ENCODE data around the gene GARIN5B.
A peak's percentile ranks its signal among the peaks of the same experiment; 100 is the strongest.
"Not testable (repeated sequence)": the region's sequence is repeated elsewhere in the genome, so short reads cannot be mapped to it uniquely, and the experiment has no call there.

GARIN5B gene

DNA sequence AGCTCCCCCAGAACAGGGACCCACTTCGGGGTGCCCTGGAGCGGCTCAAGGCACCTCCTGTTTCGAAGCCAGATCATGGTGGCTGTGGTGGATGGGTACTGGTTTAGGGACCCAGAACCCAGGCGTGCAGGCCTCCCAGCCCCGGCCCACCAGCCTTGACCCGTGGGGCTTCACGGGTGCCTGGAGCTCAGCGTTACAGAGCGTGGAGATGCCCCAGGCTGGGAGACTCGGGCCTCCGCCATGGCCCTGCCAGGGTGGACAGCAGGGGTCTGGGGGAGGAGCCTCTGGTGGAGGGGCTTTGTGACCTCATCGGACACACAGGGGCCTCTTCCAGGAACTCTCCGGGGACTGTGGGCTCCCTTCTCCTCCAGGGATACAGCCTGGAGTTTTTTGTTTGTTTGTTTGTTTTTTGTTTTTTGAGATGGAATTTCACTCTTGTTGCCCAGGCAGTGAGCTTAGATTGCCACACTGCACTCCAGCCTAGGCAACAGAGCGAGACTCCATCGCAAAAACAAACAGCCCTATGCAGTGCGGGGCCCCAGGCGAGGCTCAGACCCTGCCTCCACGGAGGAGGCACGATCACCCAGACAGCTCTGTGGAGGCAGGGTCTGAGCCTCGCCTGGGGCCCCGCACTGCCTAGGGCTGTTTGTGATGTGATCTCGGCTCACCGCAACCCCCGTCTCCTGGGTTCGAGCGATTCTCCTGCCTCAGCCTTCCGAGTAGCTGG, at the start of gene GARIN5B:
Gene GARIN5B (minus strand): TSS at position 271 of the 727 bp plus-strand sequence. CDS start 194 bp downstream, at position 77.
- no peak for DNase-seq

DNA sequence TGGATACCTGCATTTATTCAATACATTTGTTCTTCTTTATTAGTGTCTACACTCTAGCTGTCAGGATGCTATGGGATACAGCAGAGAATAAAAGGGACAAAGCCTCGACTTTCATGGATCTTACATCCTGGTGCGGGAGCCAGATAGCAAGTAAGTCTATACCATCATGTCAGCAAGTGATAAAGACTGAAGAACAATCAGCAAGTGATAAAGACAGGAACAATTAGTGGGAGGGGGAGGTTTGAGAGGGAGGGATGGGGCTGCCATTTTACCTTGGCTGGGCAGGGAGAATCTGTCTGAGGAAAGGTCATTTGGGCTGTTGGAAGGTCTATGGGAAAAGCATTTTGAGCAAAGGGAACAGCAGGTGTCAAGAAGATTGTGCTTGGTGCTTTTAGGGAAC, 47.1 kb upstream of the GARIN5B start:
- no peak for DNase-seq

DNA sequence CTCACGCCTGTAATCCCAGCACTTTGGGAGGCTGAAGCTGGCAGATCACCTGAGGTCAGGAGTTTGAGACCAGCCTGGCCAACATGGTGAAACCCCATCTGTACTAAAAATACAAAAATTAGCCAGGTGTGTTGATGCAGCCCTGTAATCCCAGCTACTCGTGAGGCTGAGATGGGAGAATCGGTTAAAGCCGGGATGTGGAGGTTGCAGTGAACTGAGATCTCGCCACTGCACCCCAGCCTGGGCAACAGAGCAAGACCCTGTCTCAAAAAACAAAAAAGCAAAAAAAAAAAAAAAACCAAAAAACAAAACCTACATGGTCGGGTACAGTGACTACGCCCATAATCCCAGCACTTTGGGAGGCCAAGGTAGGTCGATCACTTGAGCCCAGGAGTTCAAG, 46.1 kb upstream of the GARIN5B start:
- DNase-seq: not testable (repeated sequence)

DNA sequence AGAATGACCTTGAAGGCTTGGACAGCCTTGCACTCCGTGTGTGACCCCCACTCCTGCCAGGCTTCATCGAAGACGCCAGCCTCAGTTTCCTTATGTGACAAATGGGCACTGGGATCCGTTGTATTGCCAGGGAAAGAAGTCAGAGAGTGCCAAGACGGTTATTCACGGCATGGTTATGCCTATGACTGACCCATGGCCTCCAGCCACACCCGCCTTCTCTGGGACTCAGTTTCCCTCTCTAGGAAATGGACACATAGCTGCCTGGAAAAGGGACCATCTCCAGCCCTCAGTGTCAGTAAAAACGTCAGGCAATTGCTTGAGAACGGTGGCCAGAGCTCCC, 45.4 kb upstream of the GARIN5B start:
- DNase-seq: no peak

DNA sequence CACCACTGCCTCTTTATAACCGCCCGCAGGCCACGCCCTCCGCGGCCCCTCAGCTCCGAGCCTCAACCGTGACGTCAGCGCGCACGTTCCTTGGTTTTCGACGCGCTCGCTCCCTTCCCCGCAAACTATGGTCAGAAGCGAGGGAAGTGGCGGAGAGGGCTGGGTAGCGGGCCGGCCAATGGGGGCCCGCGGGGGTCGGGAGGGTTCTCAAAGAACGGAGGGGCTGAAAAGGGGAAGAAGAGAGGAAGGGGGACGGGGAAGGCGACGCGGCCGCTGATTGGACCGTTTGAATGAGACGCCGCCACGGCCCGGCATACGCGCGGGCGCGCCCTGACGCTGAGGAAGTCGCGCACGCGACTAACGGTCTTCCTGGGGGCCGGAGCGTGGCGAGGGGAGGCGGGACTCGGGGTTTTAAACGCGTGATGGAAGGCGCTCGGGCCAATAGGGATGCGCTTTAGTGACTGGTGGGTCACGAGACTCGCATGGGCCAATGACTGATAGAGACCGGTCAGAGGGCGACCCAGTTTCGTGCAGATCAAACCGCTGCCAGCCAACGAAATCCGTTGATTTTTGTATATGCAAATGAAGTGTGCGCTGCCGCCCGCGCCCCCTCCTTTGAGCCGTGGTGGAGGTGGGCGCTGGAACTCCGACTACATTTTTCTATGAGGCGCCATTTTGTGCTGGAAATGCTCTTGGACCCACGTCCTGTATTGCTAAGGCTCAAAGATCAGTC, 44.9 kb upstream of the GARIN5B start:
- DNase-seq: peak; percentile 99

DNA sequence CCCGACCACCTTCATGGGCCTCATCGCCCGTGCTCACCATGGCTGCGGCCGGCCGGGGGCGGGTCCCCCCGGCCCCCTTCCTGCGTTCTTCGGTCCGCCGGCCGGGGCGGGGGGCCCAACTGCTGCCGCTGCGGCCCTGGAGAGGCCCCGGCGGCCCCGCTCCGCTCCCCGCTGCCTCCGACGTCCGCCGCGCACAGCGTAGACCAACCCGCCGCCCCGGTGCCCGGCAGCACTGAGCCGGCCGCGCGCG, 44.4 kb upstream of the GARIN5B start, which contains the start of gene UBE2S:
Gene UBE2S (minus strand): TSS at position 239 of the 250 bp plus-strand sequence. CDS start 199 bp downstream, at position 40.
- not testable (repeated sequence) for DNase-seq

DNA sequence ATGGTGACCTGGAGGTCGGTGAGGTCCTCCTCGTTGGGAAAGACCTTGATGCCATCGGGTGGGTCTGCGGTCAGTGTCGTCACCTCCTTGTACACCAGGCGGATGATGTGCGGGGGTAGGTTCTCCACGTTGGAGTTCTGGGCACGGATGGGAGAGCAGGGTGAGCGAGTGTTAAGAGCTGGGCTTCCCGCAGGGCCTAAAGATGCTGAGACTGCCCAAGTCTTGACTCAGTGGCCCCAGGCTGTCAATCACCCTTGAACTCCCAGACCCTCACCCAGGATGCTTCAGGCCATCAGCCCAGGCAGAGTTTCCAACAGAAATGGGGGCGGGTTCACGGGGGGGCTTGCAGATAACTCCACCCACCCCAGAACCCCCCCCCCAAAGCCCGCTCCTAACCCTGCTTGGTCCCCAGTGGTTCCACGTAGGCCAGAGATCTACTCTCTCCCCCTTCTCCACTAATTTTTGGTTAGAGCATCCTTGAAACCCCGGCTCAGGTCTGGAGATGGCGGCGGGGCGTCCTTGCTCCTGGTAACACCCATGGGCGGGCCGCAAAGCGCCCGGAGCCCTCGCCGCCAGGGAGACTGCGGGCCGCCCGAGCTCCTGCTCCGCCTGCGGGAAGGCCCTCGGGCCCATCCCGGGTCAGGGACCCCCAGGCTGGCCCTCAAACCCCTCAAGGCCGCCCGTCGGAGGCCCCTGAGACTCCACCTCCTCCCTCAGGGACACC, 43.9 kb upstream of the GARIN5B start:
- DNase-seq: no peak

DNA sequence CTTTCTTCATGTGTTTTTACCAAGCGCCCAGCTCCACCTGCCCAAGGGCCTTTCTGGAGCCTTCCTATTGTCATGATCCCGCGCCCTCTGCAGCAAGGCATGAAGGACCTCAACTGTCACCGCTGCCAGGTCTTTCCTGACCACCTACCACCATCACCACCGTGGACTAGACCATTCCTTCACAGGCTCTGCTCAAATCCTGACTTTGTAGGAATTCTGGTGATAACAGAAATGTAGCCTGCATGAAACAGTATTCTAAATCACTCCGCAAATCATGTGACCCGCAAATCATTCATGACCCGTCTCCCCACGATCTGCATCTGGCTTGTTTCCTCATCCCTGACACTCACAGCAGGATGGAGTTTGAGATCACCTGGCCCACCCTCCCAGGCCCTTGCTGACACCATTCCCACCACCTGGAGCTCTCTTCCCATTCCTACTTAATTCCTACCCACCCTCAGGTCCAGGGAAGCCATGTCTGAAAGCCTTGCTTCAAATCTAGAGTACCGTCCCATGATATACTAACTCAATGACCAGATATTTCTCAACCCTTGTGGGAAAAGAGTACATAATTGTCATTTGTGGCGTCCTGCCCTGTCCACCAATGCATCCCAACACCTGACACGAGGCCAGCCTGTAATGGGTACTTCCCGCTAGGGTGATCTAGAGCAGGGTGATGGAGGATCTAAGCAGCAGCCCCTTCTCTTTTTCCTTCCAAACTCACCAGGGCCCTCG, 43.2 kb upstream of the GARIN5B start:
- DNase-seq: no peak

DNA sequence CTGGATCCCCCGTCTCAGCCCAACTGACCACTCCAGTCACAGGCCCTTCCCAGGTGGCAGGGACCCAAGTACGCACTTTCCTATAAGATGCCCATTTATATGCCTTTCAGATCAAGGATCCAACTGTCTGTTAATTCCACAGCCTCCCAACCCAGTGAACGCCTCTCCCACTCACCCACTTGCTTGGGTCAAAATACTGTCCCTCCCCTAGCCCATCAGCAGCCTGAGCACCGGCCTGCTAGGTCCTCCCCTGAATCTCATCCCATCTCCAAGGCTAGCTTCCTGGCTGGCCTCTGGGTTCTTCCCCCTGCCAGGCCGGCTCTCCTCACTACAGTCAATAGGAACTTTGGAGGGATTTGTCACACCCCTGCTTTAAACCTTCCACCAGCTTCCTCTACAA, 42.6 kb upstream of the GARIN5B start:
- no peak for DNase-seq

DNA sequence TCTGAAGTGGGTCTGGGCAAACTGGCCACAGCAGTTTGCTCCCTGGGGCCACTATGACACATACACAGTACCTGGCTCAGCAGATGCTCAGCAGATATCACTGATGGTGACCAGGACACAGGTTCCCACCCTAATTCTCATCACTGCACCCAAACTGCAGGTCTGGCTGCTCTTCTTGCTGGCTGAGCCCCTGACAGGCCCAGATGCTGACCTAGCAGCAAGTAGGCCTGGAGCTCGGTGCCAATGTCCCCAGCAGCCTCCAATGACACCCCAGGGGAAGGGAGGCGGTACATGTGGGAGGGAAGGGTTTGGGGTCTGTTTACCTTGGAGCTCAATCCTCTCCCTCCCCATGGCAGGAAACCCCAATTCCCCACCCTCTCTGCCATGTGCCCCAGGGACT, 39.4 kb upstream of the GARIN5B start:
- DNase-seq: no peak

DNA sequence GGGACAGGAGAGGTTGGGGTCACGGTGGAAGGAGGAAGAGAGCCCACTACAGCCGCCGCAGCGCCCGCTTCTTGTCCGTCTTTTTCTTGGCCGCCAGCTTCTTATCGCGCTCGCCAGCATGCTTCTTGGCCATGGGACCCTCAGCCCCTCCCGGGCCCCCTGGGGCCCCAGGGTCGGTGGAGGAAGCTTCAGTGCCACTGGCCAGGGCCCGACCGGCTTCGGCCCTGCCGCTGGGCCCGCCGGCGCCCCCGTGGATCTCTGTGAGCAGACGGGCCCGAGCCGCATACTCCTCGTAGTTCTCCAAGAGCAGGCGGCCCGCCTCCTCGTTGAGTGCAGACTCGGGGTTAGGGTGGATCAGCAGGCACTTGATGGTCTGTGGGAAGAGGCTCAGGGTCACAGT, 38.3 kb upstream of the GARIN5B start:
- DNase-seq: not testable (repeated sequence)

DNA sequence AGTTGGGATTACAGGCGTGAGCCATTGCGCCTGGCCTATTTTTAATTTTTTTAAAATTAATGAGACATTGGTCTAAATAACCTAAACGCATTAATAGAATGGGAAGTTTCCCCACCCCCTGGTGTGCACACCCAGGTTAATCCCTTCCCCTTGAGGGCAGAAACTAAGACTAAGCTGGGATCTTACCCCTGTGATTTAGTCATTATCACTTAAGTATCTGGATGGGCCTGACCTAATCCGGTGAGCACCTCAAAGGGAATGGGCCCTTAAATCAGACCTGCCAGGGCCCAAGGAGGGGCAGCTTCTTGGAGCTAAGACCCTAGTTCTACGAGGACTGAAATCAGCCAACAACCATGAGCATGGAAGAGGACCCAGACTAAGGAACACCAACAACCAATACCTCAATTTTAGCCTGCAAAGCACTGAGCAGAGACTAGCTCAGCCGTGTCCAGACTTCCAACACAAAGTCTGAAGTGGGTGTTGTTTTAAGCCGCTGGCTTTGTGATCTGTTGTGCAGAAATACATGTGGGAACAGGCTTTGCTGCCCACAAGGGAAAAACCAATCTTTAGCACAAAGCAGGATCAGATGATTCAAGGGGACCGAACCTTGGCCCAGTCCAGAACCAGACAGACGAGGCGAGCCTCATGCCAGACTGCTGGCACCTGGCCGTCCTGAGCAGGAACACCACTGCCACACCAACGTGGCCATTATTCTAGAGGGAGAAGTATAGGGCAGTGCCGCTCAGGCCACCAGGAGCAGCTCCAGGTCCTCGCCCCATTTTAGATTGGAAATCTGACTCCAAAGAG, 37.4 kb upstream of the GARIN5B start:
- no peak for DNase-seq

DNA sequence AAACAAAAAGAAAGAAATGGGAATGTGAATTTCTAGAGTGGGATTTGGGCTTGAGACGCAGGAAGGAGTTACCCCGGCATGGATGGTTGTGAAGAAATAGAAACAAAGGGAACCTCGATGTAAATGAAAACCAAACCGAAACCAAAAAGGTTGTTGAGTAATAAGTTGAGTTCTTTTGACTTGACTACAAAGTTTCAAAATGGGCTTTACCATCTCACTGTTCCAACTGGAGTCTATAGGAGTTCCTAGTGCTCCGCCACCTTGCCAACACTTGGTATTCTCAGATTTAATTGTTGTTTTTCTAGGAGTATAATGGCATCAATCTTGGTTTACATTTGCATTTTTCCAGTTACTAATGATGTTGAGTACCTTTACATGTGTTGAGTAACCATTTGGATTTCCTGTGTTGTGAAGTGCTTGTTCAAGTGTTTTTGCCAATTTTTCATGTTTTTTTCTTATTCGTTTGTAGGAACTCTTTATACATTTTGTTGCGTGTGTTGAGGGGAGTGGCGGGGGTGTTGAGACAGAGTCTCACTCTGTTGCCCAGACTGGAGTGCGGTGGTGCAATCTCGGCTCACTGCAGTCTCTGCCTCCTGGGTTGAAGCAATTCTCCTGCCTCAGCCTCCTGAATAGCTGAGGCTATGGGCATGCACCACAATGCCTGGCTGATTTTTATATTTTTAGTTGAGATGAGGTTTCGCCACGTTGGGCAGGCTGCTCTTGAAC, 35.3 kb upstream of the GARIN5B start:
- DNase-seq: no peak

DNA sequence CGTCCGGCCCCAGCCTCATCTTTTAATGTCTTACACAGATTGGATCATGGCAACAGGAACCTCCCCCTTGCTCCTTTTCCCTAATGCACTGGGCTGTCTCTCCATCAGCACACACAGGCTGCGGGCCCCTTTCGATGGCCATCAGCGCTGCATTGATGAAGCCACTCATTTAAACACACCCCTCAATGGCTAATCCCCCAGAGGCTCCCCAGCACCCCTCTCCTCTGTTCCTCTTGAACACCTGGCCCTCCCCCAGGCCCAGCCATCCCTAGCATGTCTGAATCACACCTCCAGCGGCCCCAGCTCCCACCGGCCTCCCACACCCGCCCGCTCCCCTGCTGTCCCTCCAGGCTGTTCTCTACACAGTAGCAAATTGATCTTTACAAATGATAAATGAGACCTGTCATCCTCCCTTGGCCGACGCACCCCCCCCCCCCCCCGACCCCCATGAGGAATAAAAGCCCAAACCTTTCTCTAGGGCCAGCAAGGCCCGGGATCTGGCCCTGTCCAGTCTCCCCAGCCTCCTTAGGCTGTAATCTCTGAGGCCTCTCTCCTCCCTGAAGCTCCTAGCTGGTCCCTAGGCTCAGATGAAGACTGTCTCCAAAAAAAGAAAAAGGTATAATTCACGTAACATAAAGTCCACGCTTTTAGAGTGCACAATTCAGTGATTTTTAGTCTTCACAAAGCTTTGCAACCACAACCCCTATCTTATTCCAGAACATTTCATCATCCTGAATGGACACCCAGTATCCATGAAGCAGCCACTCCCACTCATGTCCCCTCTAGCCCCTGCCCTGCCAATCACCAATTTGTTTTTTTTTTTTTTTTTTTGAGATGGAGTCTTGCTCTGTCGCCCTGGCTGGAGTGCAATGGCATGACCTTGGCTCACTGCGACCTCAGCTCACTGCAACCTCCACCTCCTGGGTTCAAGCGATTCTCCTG, 30.0 kb upstream of the GARIN5B start:
- DNase-seq: no peak

DNA sequence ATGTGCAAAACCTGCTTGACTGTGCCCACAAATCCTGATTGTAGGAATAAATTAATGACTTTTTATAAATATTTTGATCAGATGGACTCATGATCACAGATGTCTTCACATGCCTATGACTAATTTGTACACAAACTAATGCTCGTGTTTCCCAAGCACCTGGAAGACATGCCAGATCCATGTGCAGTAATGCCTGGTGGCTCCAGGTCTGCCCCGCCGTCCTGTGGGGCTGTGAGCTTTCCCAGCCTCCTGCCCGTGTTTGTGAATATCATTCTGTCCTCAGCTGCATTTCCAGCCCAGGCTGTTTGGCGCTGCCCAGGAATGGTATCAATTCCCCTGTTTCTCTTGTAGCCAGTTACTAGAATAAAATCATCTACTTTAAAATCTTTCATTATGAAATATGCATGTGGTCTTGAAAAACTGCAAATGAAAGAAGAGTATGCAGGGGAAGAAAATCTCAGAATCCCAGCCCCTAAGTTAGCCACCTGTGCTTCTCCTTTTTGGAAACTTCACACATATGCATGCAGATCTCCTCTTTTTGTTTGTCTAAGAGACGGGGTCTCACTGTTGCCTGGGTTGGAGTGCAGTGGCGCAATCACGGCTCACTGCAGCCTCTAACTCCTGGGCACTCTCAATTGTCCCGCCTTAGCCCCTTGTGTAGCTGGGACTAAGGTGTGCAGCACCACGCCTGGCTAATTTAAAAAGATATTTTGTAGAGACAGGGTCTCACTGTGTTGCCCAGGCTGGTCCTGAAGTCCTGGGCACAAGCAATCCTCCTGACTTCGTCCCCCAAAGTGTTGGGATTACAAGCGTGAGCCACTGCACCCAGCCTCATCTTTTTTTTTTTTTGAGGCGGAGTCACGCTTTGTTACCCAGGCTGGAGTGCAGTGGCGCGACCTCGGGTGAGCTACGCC, 28.9 kb upstream of the GARIN5B start:
- DNase-seq: no peak

DNA sequence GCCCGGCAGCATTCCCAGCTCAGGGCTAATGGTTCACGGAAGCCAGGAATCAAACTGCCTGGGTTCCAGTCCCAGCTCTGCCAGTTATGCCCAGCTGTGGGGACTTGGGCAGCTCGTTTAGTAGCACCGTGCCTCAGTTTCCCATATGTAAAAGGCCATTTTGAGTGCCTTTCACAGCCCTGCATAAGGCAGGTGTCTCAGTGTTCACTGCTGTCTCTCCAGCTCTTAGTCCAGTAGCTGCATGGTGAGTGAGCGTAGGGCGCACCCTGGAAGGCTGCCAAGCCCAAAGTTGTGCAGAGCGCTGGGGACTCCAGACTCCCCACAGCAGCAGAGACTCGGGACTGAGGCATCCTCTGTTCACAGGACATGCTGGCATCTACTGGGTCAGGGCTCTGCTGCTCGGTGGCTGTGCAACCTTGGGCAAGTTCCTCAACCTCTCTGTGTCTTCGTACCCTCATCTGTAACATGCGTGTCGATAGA, 28.2 kb upstream of the GARIN5B start:
- no peak for DNase-seq

DNA sequence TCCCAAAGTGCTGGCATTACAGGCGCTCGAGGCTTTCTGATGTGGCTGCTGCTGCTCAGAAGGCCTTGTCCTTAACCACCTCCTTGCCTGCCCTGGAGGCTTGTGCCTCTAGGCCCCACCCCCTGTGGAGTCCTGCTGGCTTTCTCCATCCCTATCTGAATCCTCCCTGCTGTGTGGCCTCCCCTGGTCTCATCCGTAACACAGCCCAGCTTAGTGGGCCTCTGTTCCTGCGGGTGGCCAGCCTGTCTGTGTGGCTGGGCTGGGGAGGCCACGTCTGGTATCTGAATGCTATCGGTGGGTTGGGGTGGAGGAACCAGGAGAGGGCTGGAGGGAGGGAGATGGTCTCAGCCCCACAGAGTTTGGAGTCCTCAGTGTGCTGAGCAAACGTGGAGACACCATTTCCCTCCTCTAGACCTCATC, 27.4 kb upstream of the GARIN5B start:
- no peak for DNase-seq

DNA sequence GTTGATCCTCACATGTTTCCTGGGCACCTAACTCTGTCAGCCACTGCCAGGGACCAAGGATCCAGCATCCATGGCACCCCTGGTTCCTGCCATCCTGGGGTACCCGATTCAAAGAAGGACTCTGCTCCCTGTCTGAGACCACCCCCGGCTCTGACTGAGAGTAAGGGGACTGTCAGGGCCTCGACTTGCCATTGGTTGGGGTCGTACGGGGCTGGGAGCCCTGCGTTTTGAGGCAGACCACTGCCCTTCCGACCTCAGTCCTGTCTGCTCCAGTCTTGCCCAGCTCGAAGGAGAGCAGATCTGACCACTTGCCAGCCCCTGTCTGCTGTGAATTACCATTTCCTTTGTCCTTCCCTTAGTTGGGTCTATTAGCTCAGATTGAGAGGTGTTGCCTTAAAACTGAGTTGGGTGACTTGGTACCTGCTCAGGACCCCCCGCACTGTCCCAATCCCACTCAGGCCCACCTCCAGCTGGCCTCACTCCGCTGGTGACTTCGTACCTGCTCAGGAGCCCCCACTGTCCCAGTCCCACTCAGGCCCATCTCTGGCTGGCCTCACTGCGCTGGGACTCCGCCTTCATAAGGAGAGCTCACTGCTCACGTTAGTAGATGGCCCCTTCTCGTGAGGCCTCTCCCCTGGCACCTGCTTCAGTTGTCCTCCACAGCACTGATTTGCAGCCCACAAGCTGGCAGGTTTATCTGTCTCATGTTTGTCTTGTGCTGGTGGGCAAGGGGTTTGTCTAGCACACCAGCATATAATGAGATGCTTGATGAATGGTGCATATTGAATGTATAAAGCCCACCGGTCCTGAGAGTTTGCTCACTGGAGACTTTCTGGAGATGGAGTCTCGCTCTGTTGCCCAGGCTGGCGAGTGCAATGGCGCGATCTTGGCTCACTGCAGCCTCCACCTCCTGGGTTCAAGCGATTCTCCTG, 26.6 kb upstream of the GARIN5B start:
- no peak for DNase-seq
